ENCODE results near the gene SERINC3.

DNA sequence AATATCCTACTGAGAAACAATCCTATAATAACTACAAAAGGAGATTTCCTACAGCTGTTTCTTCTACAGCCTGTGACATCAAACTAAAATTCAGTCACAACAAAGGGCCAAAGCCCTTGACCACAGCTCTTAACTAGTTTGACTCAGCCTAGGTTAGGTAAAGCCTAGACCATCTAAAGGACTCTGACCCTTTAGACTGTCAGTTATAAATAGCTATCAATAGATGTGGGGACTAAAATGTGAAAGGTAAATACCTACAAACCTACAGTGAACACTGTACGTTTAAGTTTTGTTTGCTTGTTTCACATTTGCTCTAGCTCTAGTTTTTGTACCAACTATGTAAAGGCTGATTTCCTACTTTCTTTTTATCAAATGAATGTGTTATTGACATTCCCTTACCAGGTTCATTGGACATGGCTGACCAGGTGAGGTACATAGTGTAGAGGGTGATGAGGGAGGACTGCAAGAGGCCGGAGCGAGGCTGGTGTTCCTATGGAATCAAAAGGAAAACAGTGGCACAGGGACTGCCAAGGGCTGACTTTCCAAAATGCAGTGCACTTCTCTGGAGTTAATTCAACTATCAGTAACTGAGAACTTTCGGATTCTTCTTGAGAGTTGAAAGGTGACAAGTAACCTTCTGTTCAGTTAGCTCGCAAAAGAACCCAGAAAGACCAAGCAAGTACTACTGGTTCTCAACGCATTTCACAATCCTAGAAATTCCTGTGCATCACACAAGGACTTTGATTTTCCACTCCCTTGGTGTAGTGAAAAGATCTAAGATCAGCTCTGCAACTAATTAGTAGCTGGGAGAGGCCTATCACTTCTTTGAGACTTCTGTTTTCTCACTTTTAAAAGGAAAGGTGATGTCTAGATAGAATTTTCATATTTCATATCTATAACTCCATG is 17.2 kb downstream of the SERINC3 start:
- TF ChIP-seq, protein P1, sequence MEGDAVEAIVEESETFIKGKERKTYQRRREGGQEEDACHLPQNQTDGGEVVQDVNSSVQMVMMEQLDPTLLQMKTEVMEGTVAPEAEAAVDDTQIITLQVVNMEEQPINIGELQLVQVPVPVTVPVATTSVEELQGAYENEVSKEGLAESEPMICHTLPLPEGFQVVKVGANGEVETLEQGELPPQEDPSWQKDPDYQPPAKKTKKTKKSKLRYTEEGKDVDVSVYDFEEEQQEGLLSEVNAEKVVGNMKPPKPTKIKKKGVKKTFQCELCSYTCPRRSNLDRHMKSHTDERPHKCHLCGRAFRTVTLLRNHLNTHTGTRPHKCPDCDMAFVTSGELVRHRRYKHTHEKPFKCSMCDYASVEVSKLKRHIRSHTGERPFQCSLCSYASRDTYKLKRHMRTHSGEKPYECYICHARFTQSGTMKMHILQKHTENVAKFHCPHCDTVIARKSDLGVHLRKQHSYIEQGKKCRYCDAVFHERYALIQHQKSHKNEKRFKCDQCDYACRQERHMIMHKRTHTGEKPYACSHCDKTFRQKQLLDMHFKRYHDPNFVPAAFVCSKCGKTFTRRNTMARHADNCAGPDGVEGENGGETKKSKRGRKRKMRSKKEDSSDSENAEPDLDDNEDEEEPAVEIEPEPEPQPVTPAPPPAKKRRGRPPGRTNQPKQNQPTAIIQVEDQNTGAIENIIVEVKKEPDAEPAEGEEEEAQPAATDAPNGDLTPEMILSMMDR (IDR thresholded peaks at IDR 0.05; ENCODE audit: extremely low read depth in 1 of 2, insufficient read depth in 1 of 2, low read depth in 1 of 2, low read length in 2 of 2) = no peak
- TF ChIP-seq EZH2 (IDR thresholded peaks at IDR 0.05; ENCODE audit: borderline replicate concordance, low read depth, low read length, severe bottlenecking) = no peak
- TF ChIP-seq POLR2AphosphoS5 (IDR thresholded peaks at IDR 0.05; ENCODE audit: insufficient read depth, low read depth, low read length) = no peak
- TF ChIP-seq POLR2A (IDR thresholded peaks at IDR 0.05; ENCODE audit: low read depth, low read length) = no peak
- TF ChIP-seq MYC (IDR thresholded peaks at IDR 0.05; ENCODE audit: low read depth, low read length) = no peak
- TF ChIP-seq, protein P2, sequence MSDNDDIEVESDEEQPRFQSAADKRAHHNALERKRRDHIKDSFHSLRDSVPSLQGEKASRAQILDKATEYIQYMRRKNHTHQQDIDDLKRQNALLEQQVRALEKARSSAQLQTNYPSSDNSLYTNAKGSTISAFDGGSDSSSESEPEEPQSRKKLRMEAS (IDR thresholded peaks at IDR 0.05; ENCODE audit: insufficient read depth, insufficient read length) = no peak
- TF ChIP-seq FOS (IDR thresholded peaks at IDR 0.05; ENCODE audit: borderline replicate concordance, insufficient read depth, low read length) = no peak
- TF ChIP-seq JUN (IDR thresholded peaks at IDR 0.05; ENCODE audit: borderline replicate concordance, insufficient read depth, insufficient read length, low read depth) = no peak

Measured in endothelial cell of umbilical vein (primary cell).